ENCODE results near the gene MAP3K7.

MAP3K7 gene

DNA sequence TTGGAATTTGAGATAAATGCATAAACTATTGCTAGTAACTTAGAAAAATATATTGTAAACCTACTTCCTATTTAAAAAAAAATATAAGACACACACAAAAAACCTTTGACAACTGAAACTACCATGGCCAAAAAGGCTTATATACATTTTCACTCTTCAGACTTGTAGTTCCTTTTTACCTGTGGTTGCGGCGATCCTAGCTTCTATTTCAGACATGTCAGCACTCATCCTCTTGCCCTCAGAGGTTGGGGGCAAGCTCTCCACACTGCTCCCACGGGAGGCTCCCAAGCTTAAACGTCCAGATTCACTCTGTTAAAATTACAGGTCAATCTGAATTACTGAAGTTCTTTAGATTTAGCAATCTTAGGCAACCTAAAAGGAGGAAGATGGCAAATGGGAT is 39.8 kb downstream of the MAP3K7 start:
- no peak overlapping the region for H3K27ac ChIP-seq (ENCODE audit: insufficient read depth, low read depth, low read length, poor library complexity, severe bottlenecking)
- WGBS, 2 experiments: 92 to 98% methylated on average over 4 of the region's 4 CpGs
- no peaks in the 10 kb centered on the region for H3K9me3 ChIP-seq (ENCODE audit: control insufficient read depth, low read length)
- H3K27me3 ChIP-seq (ENCODE audit: control insufficient read depth, insufficient read depth, low read length, poor library complexity, severe bottlenecking): no peaks in the 10 kb centered on the region
- H3K36me3 ChIP-seq (ENCODE audit: control insufficient read depth, insufficient read depth, low read length): peaks cover 27% of the 10 kb centered on the region
- no peak overlapping the region for H3K4me3 ChIP-seq (ENCODE audit: insufficient read depth, low read depth, low read length)
- H3K4me1 ChIP-seq (ENCODE audit: control insufficient read depth, insufficient read depth, low read length): no peaks in the 10 kb centered on the region

DNA sequence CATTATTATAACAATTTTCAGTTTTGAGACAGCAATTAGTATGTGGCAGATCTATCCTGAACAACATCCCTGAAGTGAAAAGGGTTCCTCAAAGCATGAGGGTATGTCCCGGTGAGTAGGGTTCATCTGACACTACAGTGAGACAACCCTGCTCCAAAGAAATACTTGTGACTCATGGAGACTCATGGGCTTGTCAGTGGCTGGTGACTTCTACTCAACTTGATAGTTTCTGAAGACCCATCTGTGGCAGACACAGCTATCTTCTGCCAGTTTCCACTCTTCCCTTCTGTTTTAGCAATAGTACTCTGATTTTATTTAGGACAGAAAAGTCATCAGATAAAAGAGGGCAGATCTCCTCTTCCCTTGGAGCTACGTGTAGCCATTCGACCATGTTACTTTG is 41.4 kb downstream of the MAP3K7 start:
- Histone ChIP-seq H3K27me3 (ENCODE audit: control insufficient read depth, insufficient read depth, low read length, poor library complexity, severe bottlenecking) (no peaks in the 10 kb centered on the region), H3K4me1 (ENCODE audit: control insufficient read depth, insufficient read depth, low read length) (no peaks in the 10 kb centered on the region), H3K4me3 (ENCODE audit: insufficient read depth, low read depth, low read length) (no peak overlapping the region), H3K36me3 (ENCODE audit: control insufficient read depth, insufficient read depth, low read length) (peaks cover 27% of the 10 kb centered on the region), H3K9me3 (ENCODE audit: control insufficient read depth, low read length) (no peaks in the 10 kb centered on the region), H3K27ac (ENCODE audit: insufficient read depth, low read depth, low read length, poor library complexity, severe bottlenecking) (no peak overlapping the region)
- 96 to 99% methylated on average over 3 of the region's 3 CpGs for WGBS, 2 experiments

DNA sequence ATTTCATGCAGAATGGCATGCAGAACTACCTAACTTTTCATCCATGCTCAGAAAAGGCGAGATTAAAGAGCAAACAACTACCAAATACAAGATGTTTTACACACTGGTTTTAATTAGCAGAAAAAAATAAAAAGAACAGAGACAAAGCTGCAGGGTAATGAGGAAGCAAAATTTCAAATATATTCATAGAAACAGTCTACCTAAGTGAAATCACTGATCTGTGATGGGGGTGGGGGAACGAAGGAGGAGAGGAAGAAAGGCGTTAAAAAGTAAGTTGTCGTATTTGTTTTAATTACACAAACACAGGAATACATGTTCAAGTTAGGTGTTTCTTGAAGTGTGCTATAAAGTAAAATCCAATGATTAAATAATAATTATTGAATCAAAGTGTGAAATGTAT is 42.1 kb downstream of the MAP3K7 start:
- 86 to 97% methylated on average over 1 to 4 of the region's 4 CpGs for WGBS, 2 experiments
- peaks cover 27% of the 10 kb centered on the region for H3K36me3 ChIP-seq (ENCODE audit: control insufficient read depth, insufficient read depth, low read length)

DNA sequence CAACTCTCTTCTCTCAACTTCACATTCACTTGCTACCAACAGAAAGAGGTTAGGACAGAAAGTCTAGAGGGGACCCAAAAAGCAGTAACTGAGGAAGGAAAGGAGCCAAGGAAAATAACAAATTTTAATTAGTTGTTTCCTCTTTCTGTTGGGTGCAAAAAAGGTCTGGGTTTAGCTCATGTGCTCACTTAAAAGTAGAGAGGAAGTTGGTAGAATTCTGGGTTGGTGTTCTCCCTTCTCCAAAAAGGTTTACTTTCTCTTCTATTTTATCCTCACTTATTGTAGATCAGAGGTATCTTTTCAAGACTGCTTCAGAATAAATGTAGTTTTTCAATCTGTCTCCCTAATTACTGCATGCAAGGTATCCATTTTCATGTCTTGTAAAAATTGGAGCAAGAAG is 42.8 kb downstream of the MAP3K7 start:
- H3K27ac ChIP-seq (ENCODE audit: insufficient read depth, low read depth, low read length, poor library complexity, severe bottlenecking): no peak overlapping the region
- no peaks in the 10 kb centered on the region for H3K27me3 ChIP-seq (ENCODE audit: control insufficient read depth, insufficient read depth, low read length, poor library complexity, severe bottlenecking)
- H3K36me3 ChIP-seq (ENCODE audit: control insufficient read depth, insufficient read depth, low read length): peaks cover 23% of the 10 kb centered on the region
- H3K9me3 ChIP-seq (ENCODE audit: control insufficient read depth, low read length): no peaks in the 10 kb centered on the region
- H3K4me3 ChIP-seq (ENCODE audit: insufficient read depth, low read depth, low read length): no peak overlapping the region
- H3K4me1 ChIP-seq (ENCODE audit: control insufficient read depth, insufficient read depth, low read length): no peaks in the 10 kb centered on the region

More for the DNA sequence above, 42.1 kb downstream of the MAP3K7 start:
- H3K4me1 ChIP-seq (ENCODE audit: control insufficient read depth, insufficient read depth, low read length): no peaks in the 10 kb centered on the region
- H3K9me3 ChIP-seq (ENCODE audit: control insufficient read depth, low read length): no peaks in the 10 kb centered on the region
- no peaks in the 10 kb centered on the region for H3K27me3 ChIP-seq (ENCODE audit: control insufficient read depth, insufficient read depth, low read length, poor library complexity, severe bottlenecking)
- H3K4me3 ChIP-seq (ENCODE audit: insufficient read depth, low read depth, low read length): no peak overlapping the region
- H3K27ac ChIP-seq (ENCODE audit: insufficient read depth, low read depth, low read length, poor library complexity, severe bottlenecking): no peak overlapping the region

DNA sequence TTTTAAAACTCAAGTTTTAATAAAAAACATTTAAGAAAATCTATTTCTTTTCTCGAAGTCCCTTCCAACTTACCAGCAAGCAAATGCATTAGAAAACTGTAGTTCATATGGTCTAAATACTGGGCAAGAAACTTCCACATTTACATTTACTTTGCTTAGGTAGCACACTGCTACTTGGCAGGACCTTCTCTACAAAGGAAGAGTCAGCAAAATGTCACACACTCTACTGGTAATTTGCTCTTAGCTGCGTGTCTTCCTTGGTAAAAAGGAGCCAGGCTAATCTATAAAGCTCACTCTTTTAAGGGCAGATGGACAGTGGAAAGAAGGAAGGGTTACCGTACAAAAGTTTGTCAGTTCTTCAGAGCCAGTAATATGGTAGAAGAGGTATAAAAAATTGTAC is 45.7 kb downstream of the MAP3K7 start:
- no peak overlapping the region for H3K27ac ChIP-seq (ENCODE audit: insufficient read depth, low read depth, low read length, poor library complexity, severe bottlenecking)
- no peaks in the 10 kb centered on the region for H3K27me3 ChIP-seq (ENCODE audit: control insufficient read depth, insufficient read depth, low read length, poor library complexity, severe bottlenecking)
- H3K36me3 ChIP-seq (ENCODE audit: control insufficient read depth, insufficient read depth, low read length): peaks cover 4% of the 10 kb centered on the region
- no peak overlapping the region for H3K4me3 ChIP-seq (ENCODE audit: insufficient read depth, low read depth, low read length)
- 94 to 95% methylated on average over 3 of the region's 3 CpGs for WGBS, 2 experiments
- no peaks in the 10 kb centered on the region for H3K9me3 ChIP-seq (ENCODE audit: control insufficient read depth, low read length)
- peaks cover 13% of the 10 kb centered on the region for H3K4me1 ChIP-seq (ENCODE audit: control insufficient read depth, insufficient read depth, low read length)

DNA sequence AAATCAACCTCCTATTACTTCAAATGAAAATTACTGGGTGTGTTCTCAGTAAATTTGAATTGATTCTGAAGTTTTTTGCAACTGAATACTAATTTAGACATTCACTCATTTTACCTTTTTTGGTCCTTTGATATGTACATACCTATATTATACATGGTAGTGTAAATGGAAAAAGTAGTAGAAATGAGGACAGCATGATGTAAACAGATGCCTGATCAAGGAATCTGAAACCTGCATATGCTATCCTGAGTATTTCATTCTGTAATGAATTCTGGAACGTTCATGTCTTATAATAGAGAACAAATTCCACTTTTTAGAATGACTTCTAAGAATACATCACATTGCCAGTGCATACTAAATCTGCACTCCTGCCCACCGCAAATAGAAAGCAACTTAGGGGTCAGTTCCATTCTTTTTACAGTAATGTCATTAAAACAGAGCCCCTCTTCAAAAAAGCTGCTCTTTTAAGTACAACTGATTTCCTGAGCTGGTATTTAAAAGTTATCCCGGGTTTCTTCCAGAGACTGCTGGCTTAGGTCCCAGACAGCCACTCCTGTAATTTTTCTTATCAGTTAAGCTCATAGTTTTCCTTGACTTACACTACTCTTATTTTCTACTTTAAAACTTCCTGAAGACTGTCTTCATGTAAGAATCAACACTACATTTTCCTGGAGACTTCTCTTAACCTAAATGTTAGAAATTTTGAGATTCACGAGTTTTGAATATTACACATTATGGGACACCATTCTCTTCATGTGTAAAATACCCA is 48.4 kb downstream of the MAP3K7 start:
- no peaks in the 10 kb centered on the region for H3K27me3 ChIP-seq (ENCODE audit: control insufficient read depth, insufficient read depth, low read length, poor library complexity, severe bottlenecking)
- WGBS, 2 experiments: 97 to 98% methylated on average over 4 of the region's 4 CpGs
- no peak overlapping the region for H3K27ac ChIP-seq (ENCODE audit: insufficient read depth, low read depth, low read length, poor library complexity, severe bottlenecking)
- peaks cover 13% of the 10 kb centered on the region for H3K4me1 ChIP-seq (ENCODE audit: control insufficient read depth, insufficient read depth, low read length)
- H3K9me3 ChIP-seq (ENCODE audit: control insufficient read depth, low read length): no peaks in the 10 kb centered on the region
- H3K36me3 ChIP-seq (ENCODE audit: control insufficient read depth, insufficient read depth, low read length): peaks cover under 1% of the 10 kb centered on the region
- H3K4me3 ChIP-seq (ENCODE audit: insufficient read depth, low read depth, low read length): no peak overlapping the region

DNA sequence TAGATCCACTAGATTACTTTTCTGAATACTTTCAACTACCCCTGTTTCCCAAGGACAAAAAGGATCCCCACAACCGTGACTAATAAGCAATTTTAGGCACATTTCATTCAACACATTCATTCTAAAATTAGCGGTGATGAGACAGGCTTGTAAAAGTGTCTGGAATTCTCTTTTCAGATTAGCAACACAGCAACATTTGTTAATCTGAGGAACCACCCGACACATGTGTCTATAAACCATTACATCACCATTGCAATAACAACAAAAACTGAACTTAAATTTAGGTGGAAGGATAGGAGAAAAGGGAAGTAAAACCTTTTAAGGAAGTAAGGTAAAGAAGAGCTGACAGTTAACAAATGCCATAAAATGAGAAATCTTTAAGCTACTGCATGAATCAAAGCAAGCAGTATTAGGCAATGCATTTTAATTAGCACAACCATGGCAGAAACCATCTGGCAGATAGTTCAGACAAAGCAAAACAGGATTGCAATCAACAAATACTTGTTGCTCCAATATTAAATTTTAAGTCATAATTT is 49.1 kb downstream of the MAP3K7 start:
- H3K36me3 ChIP-seq (ENCODE audit: control insufficient read depth, insufficient read depth, low read length): peaks cover 5% of the 10 kb centered on the region
- WGBS, 2 experiments: 89 to 95% methylated on average over 2 to 3 of the region's 3 CpGs
- no peaks in the 10 kb centered on the region for H3K27me3 ChIP-seq (ENCODE audit: control insufficient read depth, insufficient read depth, low read length, poor library complexity, severe bottlenecking)
- H3K4me3 ChIP-seq (ENCODE audit: insufficient read depth, low read depth, low read length): no peak overlapping the region
- H3K4me1 ChIP-seq (ENCODE audit: control insufficient read depth, insufficient read depth, low read length): peaks cover 13% of the 10 kb centered on the region
- H3K9me3 ChIP-seq (ENCODE audit: control insufficient read depth, low read length): no peaks in the 10 kb centered on the region
- no peak overlapping the region for H3K27ac ChIP-seq (ENCODE audit: insufficient read depth, low read depth, low read length, poor library complexity, severe bottlenecking)

DNA sequence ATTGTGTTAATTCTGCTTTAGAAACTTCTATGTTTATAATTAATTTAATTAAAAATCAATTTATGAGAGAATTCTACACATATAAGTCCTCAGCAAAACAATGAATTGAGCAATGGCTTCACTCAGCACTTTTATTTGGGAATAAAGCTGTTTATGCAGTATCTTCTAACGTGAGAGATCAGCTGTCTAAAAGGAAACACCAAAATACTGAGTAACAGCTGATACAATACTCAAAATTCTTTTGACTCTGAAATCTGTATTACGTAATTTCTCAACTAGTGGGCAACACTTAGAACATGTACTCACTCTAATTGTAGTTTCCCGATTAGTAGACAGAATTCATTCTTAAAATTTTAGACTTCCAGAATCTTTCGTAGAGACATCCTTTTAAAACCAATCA is 49.8 kb downstream of the MAP3K7 start:
- Histone ChIP-seq H3K4me1 (ENCODE audit: control insufficient read depth, insufficient read depth, low read length) (peaks cover 13% of the 10 kb centered on the region), H3K27ac (ENCODE audit: insufficient read depth, low read depth, low read length, poor library complexity, severe bottlenecking) (no peak overlapping the region), H3K27me3 (ENCODE audit: control insufficient read depth, insufficient read depth, low read length, poor library complexity, severe bottlenecking) (no peaks in the 10 kb centered on the region), H3K4me3 (ENCODE audit: insufficient read depth, low read depth, low read length) (no peak overlapping the region), H3K36me3 (ENCODE audit: control insufficient read depth, insufficient read depth, low read length) (peaks cover 5% of the 10 kb centered on the region), H3K9me3 (ENCODE audit: control insufficient read depth, low read length) (no peaks in the 10 kb centered on the region)
- WGBS, 2 experiments: 93 to 95% methylated on average over 4 of the region's 4 CpGs

DNA sequence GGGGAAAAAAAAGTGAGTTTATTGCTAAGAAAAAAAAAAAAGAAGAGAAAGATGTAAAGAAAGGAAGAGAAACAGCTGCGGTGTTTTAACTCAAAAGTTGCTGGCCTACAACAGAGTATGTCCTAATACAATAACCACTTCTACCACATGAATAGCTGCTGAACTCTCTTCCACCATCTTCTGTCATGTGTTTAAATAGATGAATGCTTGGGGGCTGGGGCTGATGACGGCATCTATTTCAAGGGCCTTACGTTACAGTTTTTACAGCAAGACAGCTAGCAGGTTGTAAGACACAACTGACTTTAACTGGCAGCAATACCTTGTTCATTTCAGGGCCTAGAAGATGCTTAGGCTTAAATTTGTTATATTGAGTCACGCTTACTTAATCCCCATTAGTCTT is 50.4 kb downstream of the MAP3K7 start:
- no peak overlapping the region for H3K4me3 ChIP-seq (ENCODE audit: insufficient read depth, low read depth, low read length)
- no peaks in the 10 kb centered on the region for H3K9me3 ChIP-seq (ENCODE audit: control insufficient read depth, low read length)
- no peak overlapping the region for H3K27ac ChIP-seq (ENCODE audit: insufficient read depth, low read depth, low read length, poor library complexity, severe bottlenecking)
- WGBS, 2 experiments: 73 to 90% methylated on average over 2 to 3 of the region's 4 CpGs
- H3K27me3 ChIP-seq (ENCODE audit: control insufficient read depth, insufficient read depth, low read length, poor library complexity, severe bottlenecking): no peaks in the 10 kb centered on the region
- peaks cover 5% of the 10 kb centered on the region for H3K36me3 ChIP-seq (ENCODE audit: control insufficient read depth, insufficient read depth, low read length)
- H3K4me1 ChIP-seq (ENCODE audit: control insufficient read depth, insufficient read depth, low read length): peaks cover 13% of the 10 kb centered on the region

DNA sequence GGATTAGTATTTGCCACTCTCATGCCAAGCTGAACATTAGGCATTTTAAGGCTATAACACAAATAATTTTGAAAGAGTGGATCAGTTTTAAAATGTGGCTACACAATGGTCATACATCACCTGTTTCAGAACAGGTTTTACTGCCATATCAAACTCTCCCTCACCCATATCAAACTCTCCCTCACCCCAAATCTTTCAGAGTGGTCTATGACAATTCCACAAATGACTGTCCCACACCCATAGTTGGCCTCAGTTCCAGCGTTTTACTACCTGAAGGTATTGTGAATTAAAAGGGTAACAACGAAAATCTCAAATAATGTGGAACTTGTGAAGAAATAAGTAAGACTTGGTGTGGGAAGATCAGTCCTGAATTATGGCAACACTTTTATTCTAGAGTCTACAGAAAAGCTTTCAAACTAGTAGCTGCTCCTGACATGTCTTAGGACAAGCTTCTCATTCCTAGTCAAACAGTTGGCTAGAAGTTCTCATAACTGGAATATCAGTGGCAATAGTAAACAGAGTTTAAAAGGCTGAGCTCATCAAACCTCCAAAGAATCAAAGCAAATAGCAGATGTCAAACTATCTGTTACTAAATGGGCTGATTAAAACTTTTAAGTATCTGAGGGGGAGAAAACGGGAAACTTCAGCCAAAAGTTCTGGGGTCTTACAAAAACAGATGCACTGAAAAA is 52.4 kb downstream of the MAP3K7 start:
- H3K36me3 ChIP-seq (ENCODE audit: control insufficient read depth, insufficient read depth, low read length): peaks cover 5% of the 10 kb centered on the region
- H3K9me3 ChIP-seq (ENCODE audit: control insufficient read depth, low read length): no peaks in the 10 kb centered on the region
- H3K27me3 ChIP-seq (ENCODE audit: control insufficient read depth, insufficient read depth, low read length, poor library complexity, severe bottlenecking): no peaks in the 10 kb centered on the region
- WGBS, 2 experiments: 98 to 100% methylated on average over 2 to 3 of the region's 3 CpGs
- H3K4me3 ChIP-seq (ENCODE audit: insufficient read depth, low read depth, low read length): no peak overlapping the region
- H3K4me1 ChIP-seq (ENCODE audit: control insufficient read depth, insufficient read depth, low read length): peaks cover 13% of the 10 kb centered on the region
- no peak overlapping the region for H3K27ac ChIP-seq (ENCODE audit: insufficient read depth, low read depth, low read length, poor library complexity, severe bottlenecking)

All from ectodermal cell (in vitro differentiated cells).